GM10266 (cell line): ENCODE data around the gene DMXL2.

ENCODE experiments used
- DNase-seq: peaks from one replicate; pipeline ENCODE4 v3.0.0; 2012; ENCODE audit errors: extremely low spot score
- CTCF ChIP-seq: IDR thresholded peaks from 2 replicates; pipeline ENCODE4 v1.5.1; 2012; ENCODE audit warnings: mild to moderate bottlenecking, low read depth; ENCODE audit not compliant: control insufficient read depth, insufficient read depth; ENCODE audit errors: missing control alignments

DMXL2 gene

GRCh38 chr15:51558876-51559275 lies 63.7 kb downstream of the DMXL2 start:
- DNase-seq = no peak
- no peak for TF ChIP-seq CTCF

- no peak for DNase-seq
- no peak for TF ChIP-seq CTCF
These were observed 64.2 kb downstream of the DMXL2 start for GRCh38 chr15:51558411-51558810.

GRCh38 chr15:51550841-51551240 lies 71.7 kb downstream of the DMXL2 start:
- DNase-seq = no peak
- TF ChIP-seq CTCF = no peak

- DNase-seq = no peak
- TF ChIP-seq CTCF = no peak
These were observed 74.9 kb downstream of the DMXL2 start for GRCh38 chr15:51547656-51548055.

- TF ChIP-seq CTCF = peak; percentile 65
- peak; percentile 17 for DNase-seq
These were observed 85.5 kb downstream of the DMXL2 start for GRCh38 chr15:51536965-51537574.

- TF ChIP-seq CTCF = no peak
- DNase-seq = no peak
These were observed 88.7 kb downstream of the DMXL2 start for GRCh38 chr15:51533672-51534398.

GRCh38 chr15:51526955-51527354 lies 95.6 kb downstream of the DMXL2 start:
- no peak for DNase-seq
- TF ChIP-seq CTCF = no peak
